Vagina (tissue), 2 donors: Measurements from ENCODE around the gene PALLD.
A peak's percentile ranks its signal among the peaks of the same experiment; 100 is the strongest.

Experiments
- CTCF ChIP-seq, 3 experiments: fragments of 450-650 bp in 2 of 3; fragments of 200-600 bp in 1 of 3; sonication (generic) in 1 of 3; IDR thresholded peaks; one replicate each; pipeline ENCODE4 v1.5.1; 2017 to 2019; ENCODE audit warnings: antibody characterized with exemption in 3 of 3, mild to moderate bottlenecking in 2 of 3, moderate library complexity in 2 of 3
- POLR2A ChIP-seq, 2 donors: fragments of 450-650 bp; IDR thresholded peaks; one replicate each; pipeline ENCODE4 v1.6.1; 2017; ENCODE audit warnings: antibody characterized with exemption in 2 of 2, mild to moderate bottlenecking in 2 of 2, moderate library complexity in 2 of 2
- POLR2AphosphoS5 ChIP-seq, 2 donors: sonication (generic); formaldehyde crosslinking; IDR thresholded peaks; one replicate each; pipeline ENCODE4 v1.9.0; 2017; ENCODE audit warnings: antibody characterized with exemption in 2 of 2, mild to moderate bottlenecking in 2 of 2, low read depth in 1 of 2; ENCODE audit not compliant: insufficient read depth in 1 of 2

- TF ChIP-seq CTCF (IDR thresholded peaks at IDR 0.05) (peak in 2 of 3 experiments; percentile 56 to 75), POLR2A (IDR thresholded peaks at IDR 0.05) (no peak), POLR2AphosphoS5 (IDR thresholded peaks at IDR 0.05; ENCODE audit: insufficient read depth in 1 of 2, low read depth in 1 of 2) (peak; percentile 24 to 40)
Observed at GRCh38 chr4:168585168-168586091, 88.6 kb downstream of the PALLD start.
